OCI-LY3 (cell line): Measurements from ENCODE around the gene FGGY.

ENCODE experiments used
- CTCF ChIP-seq: fragments of 200-600, 300-600 bp; sonication (generic); IDR thresholded peaks from 2 replicates; pipeline ENCODE4 v1.5.1; 2014; ENCODE audit warnings: antibody characterized with exemption, low read length, low read depth
- EZH2phosphoT487 ChIP-seq: fragments of 200-600 bp; shearing (Covaris generic); IDR thresholded peaks from 2 replicates; pipeline ENCODE4 v1.6.1; 2018; ENCODE audit warnings: antibody characterized with exemption, mixed run types, low read depth

DNA sequence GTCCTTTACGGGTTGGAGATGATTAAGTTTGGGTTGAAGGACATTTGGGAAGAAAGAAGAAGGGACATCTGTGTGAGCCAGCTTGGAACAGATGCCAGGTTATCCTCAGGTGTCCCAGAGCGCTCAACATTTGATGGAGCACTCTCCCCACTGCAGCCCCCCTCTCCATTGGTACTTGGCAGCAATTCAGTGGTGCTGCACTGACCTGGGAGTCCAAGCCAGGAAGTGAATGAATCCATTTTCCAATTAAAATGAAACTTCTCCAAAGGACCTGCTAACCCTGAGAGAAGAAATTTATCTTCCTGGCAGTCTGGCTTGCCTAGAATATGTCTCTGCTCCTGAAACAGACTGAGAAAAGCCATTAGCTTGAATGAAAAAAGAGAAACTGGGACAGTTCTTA, 67.1 kb downstream of the FGGY start:
- TF ChIP-seq CTCF, result no peak
- no peak for TF ChIP-seq EZH2phosphoT487
